Activated CD4-positive, alpha-beta T cell treated with anti-CD3 and anti-CD28 coated beads, Interleukin-2, amount 10 ng/mL, durations not matched to agents 7 days and 5 days (primary cell): Measurements from ENCODE around the gene PBX3. TPM values are rescaled to one million over a fixed set of nuclear protein-coding genes. Genes with fewer than 3 reads are reported as not detected.

Experiments used
- CTCF ChIA-PET: fragments of 350-600 bp; sonication (Branson Sonifier 250); formaldehyde crosslinking; loops from one replicate; lab custom pipeline; 2021; ENCODE audit warnings: antibody characterized with exemption; lab: Charles Lee
- POLR2A ChIA-PET: fragments of 350-600 bp; sonication (Branson Sonifier 250); formaldehyde crosslinking; loops from one replicate; lab custom pipeline; 2021; ENCODE audit warnings: antibody characterized with exemption; lab: Charles Lee
- DNase-seq: peaks from one replicate; pipeline ENCODE4 v3.0.0-alpha.2; 2020
- H3K27ac Mint-ChIP-seq: one replicate; pipeline ENCODE4 v1.8.0; 2021; ENCODE audit warnings: mild to moderate bottlenecking, moderate library complexity, mixed read lengths
- H3K27me3 Mint-ChIP-seq: one replicate; pipeline ENCODE4 v1.8.0; 2021; ENCODE audit warnings: mixed read lengths
- H3K36me3 Mint-ChIP-seq: one replicate; pipeline ENCODE4 v1.8.0; 2021; ENCODE audit warnings: low read depth, mixed read lengths
- H3K4me1 Mint-ChIP-seq: one replicate; pipeline ENCODE4 v1.8.0; 2021; ENCODE audit warnings: mixed read lengths
- H3K4me3 Mint-ChIP-seq: one replicate; pipeline ENCODE4 v1.8.0; 2021; ENCODE audit warnings: mild to moderate bottlenecking, moderate library complexity, mixed read lengths
- H3K9me3 Mint-ChIP-seq: one replicate; pipeline ENCODE4 v1.8.0; 2021; ENCODE audit warnings: mixed read lengths
- total RNA-seq, 2 experiments: library from RNA; stranded (reverse); gene quantifications; one replicate each; pipeline ENCODE4 v1.2.3, GENCODE V29; 2021

Gene PBX3
- total RNA-seq, 2 experiments from 2014 or later, result 21.5 to 22.5 TPM

- Mint-ChIP-seq H3K36me3 (peaks cover 1% of the 10 kb centered on the region), H3K4me1 (no peaks in the 10 kb centered on the region)
These were observed 97.4 kb downstream of the PBX3 start for GRCh38 chr9:125844611-125845010.

GRCh38 chr9:125845271-125845808 is 98.2 kb downstream of the PBX3 start:
- no peaks in the 10 kb centered on the region for H3K9me3 Mint-ChIP-seq
- peaks cover 1% of the 10 kb centered on the region for H3K36me3 Mint-ChIP-seq
- ChIA-PET CTCF (no interaction called here), POLR2A (no interaction called here)
- H3K4me1 Mint-ChIP-seq, result no peaks in the 10 kb centered on the region
- DNase-seq, result no peak
- no peak overlapping the region for H3K4me3 Mint-ChIP-seq
- H3K27me3 Mint-ChIP-seq, result no peaks in the 10 kb centered on the region
- H3K27ac Mint-ChIP-seq, result no peak overlapping the region

More at GRCh38 chr9:125844611-125845010, 97.4 kb downstream of the PBX3 start:
- H3K27me3 Mint-ChIP-seq, result no peaks in the 10 kb centered on the region
- ChIA-PET POLR2A (no interaction called here), CTCF (no interaction called here)
- H3K9me3 Mint-ChIP-seq, result no peaks in the 10 kb centered on the region
- H3K4me3 Mint-ChIP-seq, result no peak overlapping the region
- no peak for DNase-seq
- no peak overlapping the region for H3K27ac Mint-ChIP-seq

DNA sequence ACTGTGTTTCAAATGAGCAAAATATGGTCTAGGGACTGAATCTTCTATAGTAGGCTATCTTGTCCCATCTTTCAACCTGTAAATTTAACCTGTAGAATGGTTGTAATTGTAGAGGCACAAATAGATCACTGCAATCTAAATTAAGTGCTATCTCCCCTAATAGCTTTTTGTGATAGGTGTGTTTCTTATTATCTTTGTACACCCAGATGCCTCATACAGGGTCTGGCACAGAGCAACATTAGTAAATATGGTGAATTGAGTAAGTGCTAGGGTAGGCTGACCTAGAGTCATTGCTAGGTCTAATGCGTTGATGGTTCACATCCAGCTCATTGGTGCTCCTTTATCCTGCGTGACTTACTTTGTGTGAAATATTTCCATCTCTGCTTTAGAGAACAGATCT is 100.6 kb downstream of the PBX3 start:
- POLR2A ChIA-PET, result no interaction called here
- no peaks in the 10 kb centered on the region for H3K27me3 Mint-ChIP-seq
- no peaks in the 10 kb centered on the region for H3K4me1 Mint-ChIP-seq
- peaks cover 1% of the 10 kb centered on the region for H3K36me3 Mint-ChIP-seq
- H3K27ac Mint-ChIP-seq, result no peak overlapping the region
- no peak for DNase-seq
- CTCF ChIA-PET, result no interaction called here
- no peak overlapping the region for H3K4me3 Mint-ChIP-seq
- H3K9me3 Mint-ChIP-seq, result no peaks in the 10 kb centered on the region

DNA sequence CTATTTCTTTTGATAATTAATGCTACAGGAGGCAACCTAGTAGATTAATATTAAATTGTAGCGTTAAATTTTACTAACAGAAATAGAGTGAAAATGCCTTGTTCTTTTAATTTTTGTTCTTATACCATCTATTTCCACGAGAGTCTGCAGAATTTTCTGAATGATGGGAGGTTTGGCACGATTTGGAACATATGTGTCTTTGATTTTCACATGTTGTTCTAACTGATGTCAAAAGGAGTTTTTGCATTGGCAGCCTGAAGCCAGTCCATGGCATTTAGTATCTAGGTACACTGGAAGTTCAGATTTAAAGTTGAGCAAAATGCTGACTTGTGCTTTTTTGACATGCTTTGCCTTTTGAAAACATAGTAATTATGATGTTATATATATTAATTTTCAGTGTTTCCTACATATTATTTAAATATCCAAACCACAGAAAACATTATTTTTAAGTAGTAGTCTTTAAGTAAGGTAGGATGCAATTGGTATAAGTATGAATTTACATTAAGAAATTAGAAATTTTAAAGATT is 103.0 kb downstream of the PBX3 start:
- no peaks in the 10 kb centered on the region for H3K9me3 Mint-ChIP-seq
- no peaks in the 10 kb centered on the region for H3K36me3 Mint-ChIP-seq
- no peaks in the 10 kb centered on the region for H3K27me3 Mint-ChIP-seq
- CTCF ChIA-PET, result no interaction called here
- POLR2A ChIA-PET, result no interaction called here
- no peak overlapping the region for H3K27ac Mint-ChIP-seq
- H3K4me1 Mint-ChIP-seq, result peaks cover 3% of the 10 kb centered on the region
- no peak overlapping the region for H3K4me3 Mint-ChIP-seq
- DNase-seq, result no peak

GRCh38 chr9:125850763-125851162 is 103.6 kb downstream of the PBX3 start:
- peaks cover 3% of the 10 kb centered on the region for H3K4me1 Mint-ChIP-seq
- H3K27me3 Mint-ChIP-seq, result no peaks in the 10 kb centered on the region
- no peaks in the 10 kb centered on the region for H3K36me3 Mint-ChIP-seq
- no peak overlapping the region for H3K4me3 Mint-ChIP-seq
- ChIA-PET CTCF (no interaction called here), POLR2A (no interaction called here)
- no peak for DNase-seq
- H3K27ac Mint-ChIP-seq, result no peak overlapping the region
- no peaks in the 10 kb centered on the region for H3K9me3 Mint-ChIP-seq

- ChIA-PET CTCF (no interaction called here), POLR2A (no interaction called here)
- Mint-ChIP-seq H3K4me1 (peaks cover 3% of the 10 kb centered on the region), H3K9me3 (no peaks in the 10 kb centered on the region), H3K27ac (no peak overlapping the region), H3K36me3 (no peaks in the 10 kb centered on the region), H3K4me3 (no peak overlapping the region), H3K27me3 (no peaks in the 10 kb centered on the region)
- DNase-seq, result no peak
These were observed 104.8 kb downstream of the PBX3 start for GRCh38 chr9:125851979-125852378.

- Mint-ChIP-seq H3K4me1 (peaks cover 3% of the 10 kb centered on the region), H3K36me3 (no peaks in the 10 kb centered on the region), H3K9me3 (no peaks in the 10 kb centered on the region), H3K27me3 (no peaks in the 10 kb centered on the region), H3K27ac (no peak overlapping the region), H3K4me3 (no peak overlapping the region)
- POLR2A ChIA-PET, result no interaction called here
- CTCF ChIA-PET, result no interaction called here
- DNase-seq, result no peak
These were observed 105.2 kb downstream of the PBX3 start for GRCh38 chr9:125852386-125852785.

- ChIA-PET POLR2A (no interaction called here), CTCF (no interaction called here)
- Mint-ChIP-seq H3K27me3 (no peaks in the 10 kb centered on the region), H3K36me3 (no peaks in the 10 kb centered on the region), H3K27ac (no peak overlapping the region), H3K4me3 (no peak overlapping the region), H3K9me3 (no peaks in the 10 kb centered on the region), H3K4me1 (peaks cover 3% of the 10 kb centered on the region)
- DNase-seq, result no peak
These were observed 107.5 kb downstream of the PBX3 start for GRCh38 chr9:125854553-125855275.

- POLR2A ChIA-PET, result no interaction called here
These were observed 109.2 kb downstream of the PBX3 start for GRCh38 chr9:125856331-125856730.

DNA sequence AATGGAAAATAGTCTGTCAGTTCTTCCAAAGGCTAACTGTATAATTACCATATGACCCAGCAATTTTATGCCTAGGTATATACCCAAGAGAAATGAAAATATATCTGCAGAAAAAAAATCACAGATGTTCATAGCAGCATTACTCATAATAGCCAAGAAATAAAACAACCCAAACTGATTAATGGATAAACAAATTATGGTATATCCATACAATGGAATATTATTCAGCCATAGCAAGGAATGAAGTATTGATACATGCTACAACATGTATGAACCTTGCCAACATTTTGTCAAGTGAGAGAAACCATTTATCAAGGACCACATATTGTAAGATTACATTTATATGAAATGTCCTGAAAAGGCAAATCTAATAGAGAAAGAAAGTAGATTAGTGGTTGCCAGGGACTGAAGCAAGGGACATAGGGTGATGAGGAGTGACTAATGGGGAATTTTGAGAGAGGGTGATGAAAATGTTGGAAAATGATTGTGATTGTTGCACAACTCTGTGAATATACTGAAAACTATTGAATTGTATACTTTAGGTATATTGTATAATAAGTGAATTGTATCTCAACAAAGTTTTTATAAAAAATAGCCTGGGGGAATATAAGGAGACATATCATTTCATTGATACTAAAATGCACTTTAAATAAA is 114.4 kb downstream of the PBX3 start:
- H3K4me3 Mint-ChIP-seq, result no peak overlapping the region
- H3K27me3 Mint-ChIP-seq, result no peaks in the 10 kb centered on the region
- no peaks in the 10 kb centered on the region for H3K4me1 Mint-ChIP-seq
- peaks cover 2% of the 10 kb centered on the region for H3K36me3 Mint-ChIP-seq
- H3K9me3 Mint-ChIP-seq, result peaks cover 3% of the 10 kb centered on the region
- no peak for DNase-seq
- ChIA-PET POLR2A (no interaction called here), CTCF (no interaction called here)
- H3K27ac Mint-ChIP-seq, result no peak overlapping the region

More at GRCh38 chr9:125856331-125856730, 109.2 kb downstream of the PBX3 start:
- no peaks in the 10 kb centered on the region for H3K36me3 Mint-ChIP-seq
- CTCF ChIA-PET, result no interaction called here
- no peak for DNase-seq
- peaks cover 3% of the 10 kb centered on the region for H3K4me1 Mint-ChIP-seq
- no peaks in the 10 kb centered on the region for H3K27me3 Mint-ChIP-seq
- no peak overlapping the region for H3K4me3 Mint-ChIP-seq
- H3K9me3 Mint-ChIP-seq, result peaks cover 3% of the 10 kb centered on the region
- no peak overlapping the region for H3K27ac Mint-ChIP-seq

- Mint-ChIP-seq H3K27me3 (no peaks in the 10 kb centered on the region), H3K9me3 (peaks cover 3% of the 10 kb centered on the region), H3K4me1 (no peaks in the 10 kb centered on the region), H3K4me3 (no peak overlapping the region), H3K27ac (no peak overlapping the region), H3K36me3 (peaks cover 2% of the 10 kb centered on the region)
- CTCF ChIA-PET, result no interaction called here
- POLR2A ChIA-PET, result no interaction called here
- DNase-seq, result no peak
These were observed 116.8 kb downstream of the PBX3 start for GRCh38 chr9:125863923-125864322.

GRCh38 chr9:125867751-125868415 is 120.7 kb downstream of the PBX3 start:
- Mint-ChIP-seq H3K27ac (no peak overlapping the region), H3K4me1 (no peaks in the 10 kb centered on the region), H3K9me3 (no peaks in the 10 kb centered on the region), H3K36me3 (no peaks in the 10 kb centered on the region), H3K27me3 (no peaks in the 10 kb centered on the region), H3K4me3 (no peak overlapping the region)
- ChIA-PET POLR2A (no interaction called here), CTCF (interaction anchor here (0.9 kb wide), 1 partner anchor 9 kb away, joined by 3 read pairs; no protein-coding TSS in a partner anchor)
- no peak for DNase-seq

GRCh38 chr9:125878164-125878631 is 131.0 kb downstream of the PBX3 start:
- DNase-seq, result no peak
- H3K27me3 Mint-ChIP-seq, result no peaks in the 10 kb centered on the region
- H3K27ac Mint-ChIP-seq, result no peak overlapping the region
- no peak overlapping the region for H3K4me3 Mint-ChIP-seq
- no peaks in the 10 kb centered on the region for H3K36me3 Mint-ChIP-seq
- no peaks in the 10 kb centered on the region for H3K9me3 Mint-ChIP-seq
- ChIA-PET CTCF (no interaction called here), POLR2A (no interaction called here)
- H3K4me1 Mint-ChIP-seq, result no peaks in the 10 kb centered on the region
